GM19324 (cell line): ENCODE results near the gene NOXO1.
"Not testable (repeated sequence)": the region's sequence is repeated elsewhere in the genome, so short reads cannot be mapped to it uniquely, and the experiment has no call there.

ENCODE experiments used
- ATAC-seq: cut with Tn5 transposase; IDR thresholded peaks from one replicate; pipeline ENCODE4 v1.9.1; 2021; ENCODE audit warnings: mild to moderate bottlenecking, moderate library complexity; ENCODE audit not compliant: unreplicated experiment, low FRiP score

NOXO1 gene

DNA sequence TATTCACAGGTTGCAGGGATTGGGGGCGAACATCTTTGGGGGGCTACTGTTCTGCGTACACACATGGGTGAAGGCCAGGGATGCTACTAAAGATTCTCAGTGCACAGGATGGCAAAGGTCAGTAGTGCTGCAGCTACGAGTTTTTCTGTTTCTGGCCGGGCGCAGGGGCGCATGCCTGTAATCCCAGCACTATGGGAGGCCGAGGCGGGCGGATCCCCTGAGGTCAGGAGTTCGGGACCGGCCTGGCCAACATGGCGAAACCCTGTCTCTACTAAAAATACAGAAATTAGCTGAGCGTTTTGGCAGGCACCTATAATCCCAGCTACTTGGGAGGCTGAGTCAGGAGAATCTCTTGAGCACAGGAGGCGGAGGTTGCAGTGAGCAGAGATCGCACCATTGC is 32.3 kb upstream of the NOXO1 start:
- no peak for ATAC-seq

DNA sequence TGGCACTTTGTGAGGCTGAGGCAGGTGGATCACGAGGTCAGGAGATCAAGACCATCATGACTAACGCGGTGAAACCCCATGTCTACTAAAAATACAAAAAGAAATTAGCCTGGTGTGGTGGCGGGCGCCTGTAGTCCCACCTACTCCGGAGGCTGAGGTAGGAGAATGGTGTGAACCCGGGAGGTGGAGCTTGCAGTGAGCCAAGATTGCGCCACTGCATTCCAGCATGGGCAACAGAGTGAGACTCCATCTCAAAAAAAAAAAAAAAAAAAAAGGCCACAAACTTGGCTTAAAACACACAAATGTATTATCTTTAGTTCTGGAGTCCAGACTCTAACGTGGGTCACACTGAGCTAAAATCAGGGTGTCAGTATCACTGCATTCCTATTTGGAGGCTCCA is 30.5 kb upstream of the NOXO1 start:
- ATAC-seq = not testable (repeated sequence)

DNA sequence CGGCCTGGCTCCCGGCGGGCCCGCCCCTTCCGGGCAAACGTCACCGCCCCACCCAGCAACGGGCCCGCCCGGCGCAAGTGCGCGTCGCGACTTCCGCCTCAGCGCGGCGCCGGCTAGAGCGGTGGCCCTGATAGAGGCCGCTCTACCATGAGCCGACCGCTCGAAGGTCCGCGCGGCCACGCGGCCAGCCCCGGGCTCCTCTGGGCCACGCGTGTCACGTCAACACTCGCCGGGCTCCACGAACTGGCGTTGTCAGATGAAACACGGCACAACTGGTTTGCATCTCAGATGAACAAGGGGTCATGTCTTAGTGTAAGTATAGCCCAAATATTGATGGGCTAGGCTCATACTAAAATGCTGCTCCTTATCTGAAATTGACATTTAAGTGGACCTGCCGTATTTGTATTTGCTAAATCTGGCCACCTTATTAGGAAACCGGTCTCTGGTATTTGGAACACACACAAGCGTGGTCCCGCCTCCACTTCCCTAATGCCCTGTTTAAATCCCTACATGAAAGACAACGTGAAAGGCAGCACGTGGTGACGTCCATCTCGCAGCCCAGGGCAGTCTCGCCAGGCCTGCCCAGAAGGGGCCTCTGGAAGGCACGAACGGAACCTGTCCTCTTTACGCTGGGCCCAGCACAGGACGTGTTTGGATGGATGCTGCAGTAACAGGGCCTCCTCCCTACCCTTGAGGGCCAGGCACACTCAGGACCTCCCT is 28.7 kb upstream of the NOXO1 start, which contains the start of gene ZNF598:
Gene ZNF598, minus strand, starts transcription at position 31 of the 720 bp plus-strand sequence.
- peak; percentile 84 for ATAC-seq

DNA sequence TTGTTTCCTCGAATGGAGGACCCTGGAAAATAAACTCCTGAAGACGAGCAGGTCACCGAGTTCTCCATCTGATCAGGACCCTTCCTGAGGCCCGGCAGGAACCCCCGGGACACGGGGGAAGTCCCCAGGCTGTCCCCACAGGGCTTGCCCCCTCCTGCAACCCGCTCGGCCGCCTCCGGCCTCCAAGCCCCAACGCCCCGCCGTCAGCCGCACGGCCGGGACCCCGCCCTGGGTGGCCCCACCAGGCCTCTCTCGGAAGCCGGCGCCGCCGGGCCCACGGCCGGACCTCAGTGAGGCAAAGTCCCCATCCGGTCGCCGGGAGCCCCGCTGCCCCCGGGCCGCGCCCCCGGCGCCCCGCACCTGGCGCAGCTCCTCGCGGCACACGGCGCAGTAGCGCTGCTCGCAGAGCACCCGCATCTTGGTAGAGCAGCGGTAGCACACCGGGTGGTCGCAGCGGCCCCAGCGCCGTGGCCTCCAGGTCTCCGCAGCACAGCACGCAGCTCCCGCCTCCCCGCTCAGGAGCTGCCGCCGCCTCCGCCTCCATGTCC is 28.0 kb upstream of the NOXO1 start:
- peak; percentile 41 for ATAC-seq

DNA sequence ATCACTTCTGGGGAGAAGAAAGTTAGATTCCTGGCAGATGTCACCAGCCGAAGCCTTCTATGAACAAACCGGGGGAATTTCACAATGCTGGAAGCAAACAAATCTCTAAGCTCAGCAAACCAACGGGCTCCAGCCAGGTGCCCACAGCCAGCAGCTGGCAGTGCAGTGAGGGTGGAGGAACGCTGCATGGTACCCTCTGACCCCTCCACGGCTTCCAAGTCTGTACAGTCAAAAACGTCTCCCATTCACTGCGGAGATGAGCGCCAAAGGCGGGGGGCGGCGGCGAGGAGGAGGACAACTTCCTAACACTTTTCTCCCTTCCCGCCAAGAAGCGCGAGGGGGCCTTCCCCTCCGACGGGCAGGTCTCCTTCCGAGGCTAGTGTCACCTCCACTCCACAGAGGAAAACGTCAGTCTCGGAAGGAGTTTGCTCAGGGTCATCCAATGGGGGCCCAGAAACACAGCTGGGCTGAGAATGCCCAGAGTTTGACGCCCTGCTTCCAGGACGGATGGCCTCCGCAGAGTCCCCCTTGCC is 27.4 kb upstream of the NOXO1 start:
- ATAC-seq = no peak

DNA sequence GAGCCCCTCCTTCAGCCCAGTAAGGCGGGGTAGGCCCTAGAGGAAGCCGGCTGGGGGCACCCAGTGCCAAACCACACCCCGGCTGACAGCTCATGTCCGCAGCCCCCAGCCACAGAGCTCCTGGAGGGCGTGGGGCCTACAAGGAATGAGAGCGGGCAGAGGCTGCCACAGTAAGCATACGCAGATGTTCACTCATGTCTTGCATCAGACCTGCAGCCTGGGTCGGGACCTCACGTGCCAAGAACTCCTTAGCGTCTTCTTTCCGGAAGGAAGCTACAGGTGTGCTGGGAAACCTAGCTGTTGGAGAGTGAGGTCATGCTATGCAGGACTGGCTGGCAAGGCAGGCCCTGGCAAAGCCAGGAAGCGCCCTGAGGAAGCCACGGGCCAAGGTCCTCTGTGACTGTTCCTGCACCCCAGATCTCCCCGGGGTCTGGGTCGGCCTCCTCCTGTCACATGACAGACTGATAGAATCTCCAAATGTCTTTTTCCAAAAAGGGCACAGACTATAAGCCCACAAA is 26.8 kb upstream of the NOXO1 start:
- ATAC-seq = no peak

DNA sequence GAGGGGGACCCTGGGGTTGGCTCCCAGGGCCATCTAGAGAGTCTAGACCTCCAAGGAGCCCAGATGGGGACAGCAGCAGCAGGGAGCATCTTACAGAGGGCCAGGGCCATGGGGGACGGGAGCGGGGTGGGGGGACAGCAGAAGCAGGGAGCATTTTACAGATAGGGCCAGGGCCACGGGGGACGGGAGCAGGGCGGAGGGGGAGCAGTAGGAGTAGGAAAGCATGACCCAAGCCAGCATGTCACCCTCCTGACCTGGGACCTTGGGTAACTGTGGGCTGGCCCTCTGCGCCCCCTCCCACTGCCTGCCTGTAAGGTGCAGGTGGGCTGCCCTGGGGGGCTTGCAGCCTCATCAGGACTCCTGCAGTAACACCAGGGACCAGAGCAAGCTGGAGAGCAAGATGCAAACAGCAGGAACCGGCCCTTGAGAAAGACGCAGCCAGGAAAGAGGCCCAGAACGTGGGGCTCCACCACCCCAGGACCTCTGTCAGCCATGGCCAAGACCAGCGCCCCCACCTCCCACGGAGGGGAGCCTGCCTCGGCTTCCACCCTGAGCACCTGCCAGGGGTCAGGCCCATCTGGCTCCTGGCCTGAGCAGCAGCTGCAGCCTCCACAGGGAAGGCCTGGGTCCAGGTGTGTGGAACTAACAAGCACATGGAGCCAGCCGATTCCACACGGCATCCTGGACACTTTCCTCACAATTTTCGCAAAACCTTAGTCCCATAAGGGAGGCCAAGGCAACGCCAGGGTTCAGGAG is 26.0 kb upstream of the NOXO1 start:
- no peak for ATAC-seq

DNA sequence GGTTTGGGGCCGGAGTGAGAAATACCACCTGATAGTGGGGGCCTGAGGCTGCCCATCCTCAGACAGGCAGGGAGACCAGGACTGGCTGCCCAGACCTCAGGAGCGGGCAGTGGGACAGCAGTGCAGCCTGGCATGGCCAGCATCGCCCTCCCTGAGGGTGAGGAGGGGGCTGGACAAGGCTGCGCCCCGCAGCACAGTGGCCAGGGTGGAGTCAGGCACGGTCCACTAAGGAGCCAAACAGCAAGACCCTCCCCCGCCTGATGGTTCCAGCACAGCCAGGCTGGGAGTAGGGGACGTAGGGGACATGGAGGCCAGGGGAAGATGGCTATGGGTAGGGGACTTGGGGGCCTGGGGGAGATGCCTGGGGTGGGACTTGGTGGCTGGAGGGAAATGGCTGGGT is 25.0 kb upstream of the NOXO1 start:
- ATAC-seq = no peak

DNA sequence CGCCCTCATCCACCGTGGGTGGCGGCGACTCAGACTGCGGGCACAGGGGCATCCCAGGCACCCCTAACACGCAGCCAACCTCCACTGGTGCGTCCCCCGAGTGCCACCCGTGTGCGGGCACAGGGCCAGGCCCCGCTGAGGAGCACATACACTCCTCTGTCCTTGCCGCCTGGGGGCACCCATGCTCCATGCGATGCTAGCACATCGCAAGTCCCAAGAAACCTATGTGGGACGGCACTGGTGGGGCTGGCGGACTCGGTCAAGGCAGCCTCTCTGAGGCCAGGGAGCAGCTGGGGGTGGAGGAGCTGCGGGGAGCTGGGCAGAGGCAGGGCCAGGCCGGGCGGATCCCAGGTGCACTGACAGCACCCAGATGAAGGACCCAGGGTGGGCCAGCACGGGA is 24.4 kb upstream of the NOXO1 start:
- ATAC-seq = no peak

DNA sequence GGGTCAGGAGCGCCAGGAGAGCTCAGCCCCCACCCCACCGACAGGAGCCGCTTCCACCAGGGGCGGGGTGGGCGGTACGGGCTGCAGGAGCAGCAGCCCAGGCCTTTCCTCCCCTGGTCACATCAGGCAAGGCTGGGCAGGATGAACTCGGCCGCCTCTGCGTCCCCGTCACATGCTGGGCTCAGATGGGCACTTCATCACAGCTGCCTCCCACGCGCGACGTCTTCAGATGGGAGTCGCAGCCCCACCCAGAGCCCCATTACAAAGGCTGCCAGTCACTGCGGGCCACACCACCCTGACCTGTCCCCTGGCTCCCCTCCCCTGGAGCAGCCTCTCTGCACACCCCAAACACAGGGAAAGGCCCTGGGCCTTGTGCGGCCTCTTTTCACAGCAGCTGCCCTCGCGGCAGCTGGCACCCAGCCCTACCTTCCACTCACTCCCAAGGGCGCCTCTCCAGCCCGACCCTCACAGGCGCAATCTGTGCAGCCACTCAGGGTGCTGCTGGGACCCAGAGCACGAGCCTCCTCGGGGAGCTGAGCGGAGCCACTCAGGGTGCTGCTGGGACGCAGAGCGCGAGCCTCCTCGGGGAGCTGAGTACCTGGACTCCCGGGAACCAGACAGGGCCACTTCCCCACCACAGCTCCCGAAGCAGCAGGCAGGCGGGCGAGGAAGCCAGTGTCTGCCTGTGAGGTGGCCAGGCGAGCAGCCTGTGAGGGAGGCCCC is 23.7 kb upstream of the NOXO1 start:
- ATAC-seq = no peak

DNA sequence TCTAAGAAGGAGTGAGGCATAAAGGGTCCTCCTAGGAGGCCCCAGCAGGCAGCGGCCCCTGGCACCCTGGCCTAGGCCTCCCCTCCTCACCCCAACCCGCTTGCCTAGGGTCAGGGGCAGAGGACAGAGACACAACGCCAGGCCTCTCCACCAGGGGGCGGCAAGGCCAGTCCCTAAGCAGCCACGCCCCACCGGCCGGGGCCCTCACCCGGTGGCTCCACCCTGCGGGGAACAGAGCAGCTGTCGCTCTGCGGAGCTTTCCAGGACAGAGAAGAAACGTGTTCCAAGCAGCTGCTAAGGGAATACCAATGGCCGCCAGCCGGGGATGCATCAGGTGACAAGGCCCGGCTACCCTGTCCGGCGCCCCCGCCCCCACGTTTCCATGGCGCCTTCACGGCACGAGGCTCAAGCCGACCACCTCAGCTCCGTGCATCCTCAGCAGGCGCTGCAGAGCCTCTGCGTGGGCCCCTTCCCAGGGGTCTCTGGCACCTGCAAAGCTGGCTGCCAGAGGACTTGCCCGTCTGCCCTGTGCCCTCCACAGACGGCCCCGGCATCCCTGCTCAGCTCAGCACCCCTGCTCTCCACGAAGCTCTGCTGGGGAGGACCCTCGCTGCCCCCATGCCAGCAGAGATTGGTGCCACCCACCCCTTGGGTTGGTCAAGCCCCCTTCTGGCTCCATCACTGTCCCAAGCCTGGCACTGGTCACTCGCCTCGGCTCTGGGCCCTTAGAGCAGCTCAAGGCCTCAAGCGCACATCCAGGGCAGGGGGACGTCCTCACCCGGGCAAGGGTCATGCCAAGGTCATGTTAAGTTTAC is 22.8 kb upstream of the NOXO1 start:
- peak; percentile 37 for ATAC-seq

DNA sequence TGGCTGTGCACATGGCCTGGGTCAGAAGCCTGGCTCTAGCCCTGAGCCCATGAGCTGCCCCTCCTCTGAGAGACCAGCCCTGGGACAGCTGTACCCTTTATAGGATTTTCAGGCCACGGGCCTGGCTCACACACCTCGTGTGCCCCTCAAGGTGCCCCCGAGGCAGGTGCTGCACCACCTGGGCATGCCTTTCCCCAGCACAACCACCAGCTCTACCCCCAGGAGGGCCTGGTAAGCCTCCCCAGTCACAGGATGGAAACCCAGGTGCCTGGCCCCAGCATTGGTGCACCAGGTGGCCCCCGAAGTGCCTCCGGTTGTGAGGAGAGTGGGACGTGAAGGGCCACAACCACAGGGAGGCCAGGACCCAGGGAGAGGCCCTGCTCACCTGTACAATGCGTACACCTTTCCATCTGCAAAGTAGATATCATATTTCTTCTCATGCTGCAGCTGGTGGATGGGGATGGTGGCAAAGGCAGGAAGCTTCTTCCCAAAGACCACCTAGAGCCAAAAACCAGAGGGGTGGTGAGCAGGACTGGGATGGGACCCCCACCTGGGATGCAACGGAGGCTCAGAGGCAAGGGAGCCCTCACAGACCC is 22.1 kb upstream of the NOXO1 start:
- ATAC-seq = no peak

DNA sequence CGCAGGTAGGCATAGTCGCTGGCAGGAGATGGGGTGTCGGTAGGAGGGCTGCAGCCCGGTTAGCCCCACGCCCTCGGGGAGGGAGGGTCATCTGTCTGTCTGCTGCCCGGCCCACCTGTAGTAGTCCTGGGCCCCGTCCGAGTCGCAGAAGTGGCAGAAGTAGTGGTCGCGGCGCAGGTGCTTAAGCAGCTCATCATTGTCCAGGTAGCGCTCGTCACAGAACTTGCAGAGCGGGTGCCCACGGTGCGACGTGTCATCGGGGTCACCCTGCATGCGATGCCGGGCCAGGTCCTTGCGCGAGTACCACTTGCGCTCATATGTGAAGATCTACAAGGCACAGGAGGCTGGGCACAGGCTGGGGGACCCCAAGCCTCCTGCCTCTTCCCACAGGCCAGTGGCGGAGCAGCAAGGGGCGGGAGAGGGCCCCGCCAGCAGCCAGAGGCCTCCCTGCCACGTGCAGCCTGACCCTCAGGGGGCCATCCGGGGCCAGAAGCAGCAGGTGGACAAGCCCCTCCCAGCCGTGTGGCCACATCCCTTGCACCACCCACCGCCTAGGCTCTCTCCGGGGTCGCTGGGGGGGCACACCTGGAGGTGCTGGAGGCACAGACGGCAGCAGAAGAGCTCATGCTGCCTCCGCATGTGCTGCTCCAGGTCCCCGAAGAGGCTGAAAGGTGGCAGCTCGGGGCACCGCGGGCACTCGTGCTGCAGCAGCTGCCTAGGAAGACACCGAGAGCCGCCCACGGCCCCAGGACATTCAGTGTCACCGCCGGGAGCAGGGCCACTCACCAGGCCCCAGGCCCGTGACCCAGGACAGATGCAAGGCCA is 21.3 kb upstream of the NOXO1 start:
- ATAC-seq = no peak

DNA sequence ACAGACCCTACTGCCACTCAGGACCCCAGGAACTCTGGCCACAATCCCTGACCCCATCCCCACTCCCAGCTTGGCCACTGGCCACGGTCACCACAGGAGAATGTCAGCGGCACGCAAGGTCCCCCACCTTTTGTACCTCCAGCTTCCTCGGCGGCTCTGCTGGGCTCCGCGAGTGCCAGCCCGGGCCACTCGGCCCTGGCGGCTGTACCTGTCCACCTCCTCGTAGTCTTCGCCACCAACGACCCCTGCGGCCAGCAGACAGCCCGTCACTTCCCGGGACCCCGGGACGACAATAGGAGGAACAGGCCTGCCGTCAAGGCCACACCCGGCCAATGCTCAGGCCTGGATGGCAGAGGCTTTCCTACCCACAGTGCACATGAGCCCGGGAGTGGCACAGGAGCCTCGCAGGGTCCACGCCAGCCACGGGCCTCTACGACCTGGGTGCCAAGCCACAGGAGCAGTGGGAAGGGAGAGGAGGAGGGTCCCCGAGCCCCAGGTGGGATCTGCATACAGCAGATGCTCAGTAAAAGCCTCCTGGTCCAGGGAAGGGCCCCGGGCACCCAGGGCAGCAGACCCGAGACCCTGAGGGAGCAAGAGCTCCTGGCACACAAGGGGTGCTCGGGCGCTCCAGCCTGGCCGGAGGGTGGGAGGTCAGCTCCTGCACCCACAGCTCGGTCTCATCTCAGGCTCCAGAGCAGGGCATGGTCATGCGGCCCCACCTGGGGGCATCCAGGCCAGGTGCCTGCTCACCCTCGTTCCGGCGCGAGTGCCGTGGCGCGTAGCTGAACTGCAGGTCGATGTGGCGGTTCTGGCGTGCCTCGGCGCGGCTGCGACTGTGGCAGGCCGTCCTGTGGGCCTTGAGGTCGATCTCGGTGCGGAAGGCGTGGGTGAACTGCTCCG is 20.4 kb upstream of the NOXO1 start:
- no peak for ATAC-seq

DNA sequence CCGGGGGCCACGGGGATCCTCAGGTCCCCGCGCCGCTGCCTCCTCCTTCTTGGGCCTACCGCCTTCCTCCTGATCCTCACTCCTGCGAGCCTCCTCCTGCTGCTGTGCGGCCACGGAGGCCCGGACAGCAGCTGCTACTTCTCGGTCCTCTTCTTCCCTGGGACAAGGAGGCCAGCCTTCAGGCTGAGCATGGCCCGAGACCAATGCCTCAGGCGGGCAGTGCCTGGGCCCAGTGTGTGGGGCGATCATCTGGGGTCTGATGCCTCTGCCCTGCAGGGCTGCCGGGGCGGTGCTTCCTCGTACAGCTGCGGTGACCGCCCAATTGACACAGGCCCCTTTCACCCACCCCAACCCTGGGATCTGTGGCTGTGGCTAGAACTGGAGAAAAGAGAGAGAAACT is 19.8 kb upstream of the NOXO1 start:
- no peak for ATAC-seq

DNA sequence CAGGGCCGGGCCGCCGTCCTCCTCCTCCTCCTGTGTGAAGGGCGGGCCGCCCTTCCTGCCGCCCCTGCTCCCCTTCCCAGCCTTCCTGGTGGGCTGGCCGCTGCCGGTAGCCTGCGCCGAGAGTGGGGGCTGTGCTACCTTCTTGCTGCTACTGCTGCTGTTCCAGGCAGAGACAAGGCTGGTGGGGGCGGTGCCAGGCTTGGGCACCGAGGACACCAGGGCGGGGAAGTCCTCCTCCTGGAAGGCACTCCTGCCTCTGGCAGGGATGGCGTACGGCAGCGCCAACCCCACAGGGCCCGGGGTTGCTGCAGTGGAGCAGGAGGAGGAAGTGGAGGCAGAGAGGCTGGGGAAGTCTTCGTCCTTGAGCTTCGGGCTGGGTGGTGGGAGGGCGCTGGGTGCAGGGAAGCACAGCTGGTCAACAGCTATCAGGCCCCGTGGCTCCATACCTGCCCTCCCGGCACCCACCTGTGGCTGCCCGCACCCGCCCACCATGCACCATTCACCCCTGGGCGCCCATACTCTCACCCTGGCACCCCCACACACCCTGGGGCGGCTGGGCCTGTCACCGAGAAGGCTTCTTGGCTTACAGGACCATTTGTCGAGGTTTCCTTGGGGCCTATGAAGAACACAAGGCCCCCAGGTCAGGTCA is 18.7 kb upstream of the NOXO1 start:
- ATAC-seq = no peak
